ACHN (cell line): ENCODE data around the gene PDLIM5.

Experiments used
- DNase-seq: peaks from one replicate; pipeline ENCODE4 v3.0.0-alpha.2; 2015
- in situ Hi-C: cut with HindIII; loops from 2 replicates; pipeline ENCODE4 v1.10.0; 2017; ENCODE audit warnings: low sequenced_read_pairs, low pct_ligation_motif_present, low pct_unique_long_range_greater_than_20kb

Gene PDLIM5

GRCh38 chr4:94562285-94562684 is 110.5 kb downstream of the PDLIM5 start:
- no peak for DNase-seq
- in situ Hi-C loops = no loop called here

- no peak for DNase-seq
- in situ Hi-C loops = no loop called here
Observed at GRCh38 chr4:94564252-94564651, 112.5 kb downstream of the PDLIM5 start.

DNA sequence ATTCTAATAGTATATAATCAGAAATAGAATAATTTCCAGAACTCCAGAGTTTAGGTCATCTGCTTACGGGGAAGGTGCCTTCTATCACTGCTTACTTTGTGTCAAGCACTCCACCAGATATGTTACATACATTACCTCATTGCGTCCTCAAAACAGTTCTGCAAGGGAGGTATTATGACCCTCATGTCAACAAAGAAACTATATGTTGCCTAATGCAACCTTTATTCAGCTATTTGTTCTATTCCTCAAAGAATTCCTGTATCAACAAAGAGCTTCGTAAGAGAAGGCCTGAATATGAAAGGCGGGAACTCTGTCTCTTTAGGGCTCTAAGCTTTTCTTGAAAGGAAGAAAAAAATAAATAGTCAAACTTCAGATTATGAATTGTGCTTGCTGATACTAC is 114.7 kb downstream of the PDLIM5 start:
- in situ Hi-C loops = no loop called here
- DNase-seq = no peak

DNA sequence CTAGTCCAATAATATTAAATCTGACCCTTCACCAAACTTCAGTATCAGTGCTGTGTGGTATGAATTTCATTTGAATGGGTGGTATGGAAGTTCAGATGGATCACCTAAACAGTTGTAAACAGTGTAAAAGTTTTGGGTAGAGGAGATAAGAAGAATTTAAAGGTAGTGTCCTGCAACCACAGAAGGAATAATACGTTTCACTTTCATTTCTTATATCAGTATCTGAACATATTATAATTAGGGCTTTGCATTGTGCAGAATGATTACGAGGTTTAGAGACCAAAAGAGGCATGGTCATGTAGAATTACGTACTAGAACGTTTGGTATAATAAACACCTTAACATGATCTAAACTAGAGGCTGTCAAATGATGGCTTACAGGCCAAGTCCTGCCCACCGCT is 116.1 kb downstream of the PDLIM5 start:
- in situ Hi-C loops = no loop called here
- no peak for DNase-seq

- in situ Hi-C loops = no loop called here
- DNase-seq = no peak
Observed at GRCh38 chr4:94570558-94570957, 118.8 kb downstream of the PDLIM5 start.

GRCh38 chr4:94571298-94571697 is 119.6 kb downstream of the PDLIM5 start:
- DNase-seq = no peak
- in situ Hi-C loops = no loop called here

DNA sequence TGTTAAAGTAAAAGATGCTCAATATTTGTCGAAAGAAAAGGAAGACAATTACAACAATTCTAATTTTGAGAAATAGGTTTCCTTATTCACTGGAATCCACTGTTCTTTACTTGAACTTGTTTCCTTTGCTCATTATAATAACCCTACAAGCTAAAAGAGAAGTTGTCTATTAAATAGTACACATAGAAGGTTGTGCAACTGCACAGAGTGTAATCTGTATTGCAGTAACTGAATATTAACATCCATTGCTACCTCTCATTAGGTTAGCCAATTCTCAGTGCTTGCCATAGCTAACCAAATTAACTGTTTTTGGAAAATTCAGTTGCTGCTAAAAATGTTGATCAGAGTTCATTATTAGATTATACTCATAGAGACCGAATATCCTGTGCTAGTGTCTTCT is 120.0 kb downstream of the PDLIM5 start:
- no peak for DNase-seq
- in situ Hi-C loops = no loop called here

DNA sequence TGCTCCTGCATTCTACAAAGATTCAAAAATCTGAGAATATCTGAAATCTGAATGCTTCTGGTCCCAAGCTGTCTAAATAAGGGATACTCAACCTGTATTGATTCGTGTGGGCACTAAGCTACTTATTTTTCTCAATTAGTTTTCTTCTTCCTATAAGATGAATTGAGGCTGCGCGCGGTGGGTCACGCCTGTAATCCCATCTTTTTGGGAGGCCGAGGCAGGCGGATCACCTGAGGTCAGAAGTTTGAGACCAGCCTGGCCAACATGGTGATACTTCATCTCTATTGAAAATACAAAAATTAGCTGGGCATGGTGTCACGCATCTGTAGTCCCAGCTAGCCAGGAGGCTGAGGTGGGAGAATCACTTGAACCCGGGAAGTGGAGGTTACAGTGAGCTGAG is 122.3 kb downstream of the PDLIM5 start:
- in situ Hi-C loops = no loop called here
- no peak for DNase-seq

- DNase-seq = no peak
- in situ Hi-C loops = loop anchor here (25.0 kb wide), 1 partner anchor 162 kb away; no protein-coding TSS in a partner anchor
Observed at GRCh38 chr4:94574616-94575015, 122.9 kb downstream of the PDLIM5 start.

DNA sequence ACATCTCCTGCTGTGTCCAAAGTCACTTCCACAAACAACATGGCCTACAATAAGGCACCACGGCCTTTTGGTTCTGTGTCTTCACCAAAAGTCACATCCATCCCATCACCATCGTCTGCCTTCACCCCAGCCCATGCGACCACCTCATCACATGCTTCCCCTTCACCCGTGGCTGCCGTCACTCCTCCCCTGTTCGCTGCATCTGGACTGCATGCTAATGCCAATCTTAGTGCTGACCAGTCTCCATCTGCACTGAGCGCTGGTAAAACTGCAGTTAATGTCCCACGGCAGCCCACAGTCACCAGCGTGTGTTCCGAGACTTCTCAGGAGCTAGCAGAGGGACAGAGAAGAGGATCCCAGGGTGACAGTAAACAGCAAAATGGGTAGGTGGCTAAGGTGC is 123.9 kb downstream of the PDLIM5 start:
- no peak for DNase-seq
- in situ Hi-C loops = loop anchor here (25.0 kb wide), 1 partner anchor 163 kb away; no protein-coding TSS in a partner anchor

- no peak for DNase-seq
- in situ Hi-C loops = loop anchor here (25.0 kb wide), 1 partner anchor 164 kb away; no protein-coding TSS in a partner anchor
Observed at GRCh38 chr4:94576210-94576609, 124.5 kb downstream of the PDLIM5 start.

DNA sequence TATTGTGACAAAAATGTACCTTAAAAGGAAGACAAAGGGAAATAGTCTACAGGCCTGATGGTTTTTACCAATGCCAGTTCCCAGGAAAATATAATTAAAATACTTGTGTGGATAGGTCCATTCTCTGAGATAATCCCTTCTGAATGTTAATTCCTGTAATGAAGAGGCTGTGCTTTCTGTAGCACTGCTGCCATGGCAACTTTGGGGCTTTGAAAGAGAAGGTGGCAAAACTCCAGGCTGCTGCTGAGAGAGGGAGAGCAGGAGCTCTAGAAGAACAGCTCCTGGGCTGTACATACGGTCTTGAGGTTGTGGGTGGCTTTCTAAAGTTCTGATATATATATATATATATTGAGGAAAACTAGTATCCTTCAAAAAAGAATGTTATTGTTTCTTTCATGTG is 125.4 kb downstream of the PDLIM5 start:
- in situ Hi-C loops = loop anchor here (25.0 kb wide), 1 partner anchor 165 kb away; no protein-coding TSS in a partner anchor
- DNase-seq = no peak

- no peak for DNase-seq
- in situ Hi-C loops = loop anchor here (25.0 kb wide), 1 partner anchor 166 kb away; no protein-coding TSS in a partner anchor
Observed at GRCh38 chr4:94578195-94578594, 126.5 kb downstream of the PDLIM5 start.

DNA sequence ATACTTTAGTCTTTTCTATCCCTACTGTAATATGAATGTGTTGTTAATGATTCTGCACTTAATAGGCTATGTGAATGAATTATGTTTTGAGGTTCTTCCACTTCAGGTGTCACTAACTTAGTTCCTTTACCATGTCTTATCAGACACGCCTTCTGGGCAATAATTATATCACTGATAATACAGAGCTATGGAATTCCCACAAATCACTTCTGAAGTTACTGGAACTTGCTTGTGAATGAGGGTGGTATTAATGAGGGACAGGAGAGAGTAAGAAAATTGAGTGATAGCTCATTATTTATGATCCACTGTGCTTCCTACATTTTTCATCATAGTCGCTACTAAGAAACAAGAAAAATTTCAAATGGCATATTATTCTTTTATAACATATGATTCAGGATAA is 130.0 kb downstream of the PDLIM5 start:
- in situ Hi-C loops = loop anchor here (25.0 kb wide), 1 partner anchor 169 kb away; no protein-coding TSS in a partner anchor
- DNase-seq = no peak

GRCh38 chr4:94582517-94582916 is 130.8 kb downstream of the PDLIM5 start:
- DNase-seq = no peak
- in situ Hi-C loops = loop anchor here (25.0 kb wide), 1 partner anchor 170 kb away; no protein-coding TSS in a partner anchor

DNA sequence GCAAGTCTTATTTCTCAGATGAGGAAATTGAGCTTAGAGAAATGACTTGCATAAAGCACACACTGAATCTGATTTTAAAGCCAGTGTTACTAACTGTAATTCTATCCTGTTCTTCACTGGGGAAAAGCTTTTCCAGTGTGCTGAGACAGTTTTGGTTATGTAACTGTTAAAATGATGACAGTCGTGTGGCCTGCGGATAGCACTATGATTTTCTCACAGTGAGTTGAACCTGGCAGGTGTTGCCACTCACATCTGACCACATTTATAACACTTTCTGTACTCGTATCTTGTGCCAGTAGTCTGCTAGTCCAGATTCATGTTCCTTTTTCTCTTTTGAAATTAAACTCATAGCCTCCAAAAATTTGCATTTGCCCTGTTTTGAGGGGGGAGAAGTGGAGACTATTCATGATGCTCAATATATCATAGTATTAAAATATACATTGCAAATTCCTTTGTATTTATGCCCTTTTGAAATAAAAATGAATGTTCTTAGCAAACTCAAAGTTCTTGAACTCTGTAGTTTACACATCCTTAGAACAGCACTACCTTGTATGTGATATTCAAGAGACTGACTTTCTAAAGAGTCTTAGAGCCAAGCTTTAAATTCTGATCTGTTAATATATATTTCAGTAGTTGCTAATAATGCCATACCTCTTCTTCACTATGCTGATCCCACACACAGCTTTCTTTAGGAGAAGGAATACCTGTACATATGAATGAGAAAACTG is 132.3 kb downstream of the PDLIM5 start:
- DNase-seq = no peak
- in situ Hi-C loops = loop anchor here (25.0 kb wide), 1 partner anchor 172 kb away; no protein-coding TSS in a partner anchor

DNA sequence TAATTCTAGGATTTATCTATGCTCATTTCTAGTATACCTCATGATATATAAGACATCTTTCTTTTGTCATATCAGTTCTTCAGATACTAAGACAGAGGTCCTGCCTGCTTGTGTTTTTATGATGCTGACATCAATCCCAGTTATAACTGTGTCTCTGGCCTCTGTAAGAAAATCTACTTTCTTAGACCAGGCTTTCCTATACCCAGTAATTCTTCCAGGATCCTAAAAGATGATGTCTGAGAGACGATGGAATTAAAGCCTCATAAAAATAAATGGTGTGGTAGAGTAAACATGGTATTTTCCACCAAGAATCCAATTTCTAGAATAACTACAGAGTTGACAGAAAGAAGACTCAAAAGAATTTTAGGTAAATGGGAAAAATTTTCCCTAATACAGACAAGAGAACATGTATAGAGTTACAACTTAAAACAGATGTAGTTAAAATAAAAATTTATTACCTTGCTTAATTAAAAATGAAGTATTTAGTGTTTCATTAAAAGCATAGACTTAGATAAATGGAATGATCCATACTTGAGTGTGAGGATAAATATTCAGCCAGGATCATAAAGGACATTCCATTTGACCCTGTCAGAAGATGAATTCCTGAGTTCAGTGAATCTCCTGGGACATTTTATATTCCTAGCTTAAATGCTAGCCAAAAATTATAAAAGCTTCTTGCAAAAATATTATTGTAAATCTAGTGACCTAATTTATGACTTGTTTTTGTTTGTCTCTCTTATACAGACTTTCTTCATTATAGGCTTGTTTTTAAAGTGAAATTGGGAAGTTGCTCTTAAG is 137.4 kb downstream of the PDLIM5 start:
- in situ Hi-C loops = loop anchor here (25.0 kb wide), 1 partner anchor 177 kb away; no protein-coding TSS in a partner anchor
- DNase-seq = no peak

GRCh38 chr4:94590493-94590892 is 138.8 kb downstream of the PDLIM5 start:
- no peak for DNase-seq
- in situ Hi-C loops = loop anchor here (25.0 kb wide), 1 partner anchor 178 kb away; no protein-coding TSS in a partner anchor

- no peak for DNase-seq
- in situ Hi-C loops = loop anchor here (25.0 kb wide), 1 partner anchor 179 kb away; no protein-coding TSS in a partner anchor
Observed at GRCh38 chr4:94591289-94591688, 139.5 kb downstream of the PDLIM5 start.
